H1 (cell line): ENCODE results near the gene ITGA8. TPM values are rescaled to one million over a fixed set of nuclear protein-coding genes. Genes with fewer than 3 reads are reported as not detected.

Experiments used
- CTCF ChIA-PET: fragments of 300-600 bp; sonication (Branson Sonifier 250); formaldehyde crosslinking; loops from one replicate; lab custom pipeline; 2021; ENCODE audit not compliant: partially characterized antibody; lab: Charles Lee
- POLR2A ChIA-PET: fragments of 300-600 bp; sonication (Branson Sonifier 250); formaldehyde crosslinking; loops from one replicate; lab custom pipeline; 2021; ENCODE audit warnings: inconsistent platforms; ENCODE audit not compliant: partially characterized antibody; lab: Charles Lee
- DNase-seq, 2 experiments: peaks; one replicate each; pipeline versions ENCODE4 v3.0.0 to v3.0.0-alpha.2; 2010 to 2022; ENCODE audit warnings: low spot score in 2 of 2, low read depth in 1 of 2, mixed read lengths in 1 of 2
- FAIRE-seq: peaks from 2 replicates; lab custom pipeline; 2011; peaks lifted over from hg19 to GRCh38; lab: Jason Lieb, UNC
- H2AFZ ChIP-seq: 2 replicates; pipeline ENCODE4 v1.8.1; 2012; ENCODE audit warnings: low read length, inconsistent platforms
- H2AK5ac ChIP-seq: 2 replicates; pipeline ENCODE4 v1.6.1; 2013; ENCODE audit warnings: low read depth, low read length
- H2BK120ac ChIP-seq: replicated peaks from 2 replicates; pipeline ENCODE3; 2013; ENCODE audit warnings: low read depth, low read length, inconsistent platforms
- H2BK12ac ChIP-seq: 2 replicates; pipeline ENCODE4 v1.6.1; 2013; ENCODE audit warnings: low read depth, low read length
- H2BK15ac ChIP-seq: 2 replicates; pipeline ENCODE4 v1.6.1; 2013; ENCODE audit warnings: low read length
- H2BK20ac ChIP-seq: 2 replicates; pipeline ENCODE4 v1.6.1; 2013; ENCODE audit warnings: low read length
- H2BK5ac ChIP-seq: 2 replicates; pipeline ENCODE4 v1.6.1; 2013; ENCODE audit warnings: low read depth, low read length
- H3K14ac ChIP-seq: 2 replicates; pipeline ENCODE4 v1.6.1; 2013; ENCODE audit warnings: inconsistent platforms; ENCODE audit not compliant: insufficient read length
- H3K18ac ChIP-seq: 2 replicates; pipeline ENCODE4 v1.6.1; 2013; ENCODE audit warnings: low read length; ENCODE audit errors: extremely low read depth
- H3K23ac ChIP-seq: 2 replicates; pipeline ENCODE4 v1.6.1; 2013; ENCODE audit warnings: inconsistent platforms; ENCODE audit not compliant: insufficient read length
- H3K23me2 ChIP-seq: 2 replicates; pipeline ENCODE4 v1.6.1; 2013; ENCODE audit warnings: low read depth, low read length
- H3K27ac ChIP-seq: 2 replicates; pipeline ENCODE4 v1.6.1; 2011; ENCODE audit warnings: low read depth, low read length, inconsistent platforms
- H3K27me3 ChIP-seq, 4 experiments: replicated peaks in 1 of 4; 1 replicate in 1 of 4; 2 replicates in 3 of 4; pipeline versions ENCODE4 v1.6.1 to v1.8.1; 2011 to 2013; ENCODE audit warnings: low read length in 3 of 4, mild to moderate bottlenecking in 3 of 4, inconsistent platforms in 2 of 4, mixed read lengths in 2 of 4, moderate library complexity in 1 of 4; ENCODE audit not compliant: control insufficient read depth in 3 of 4, insufficient read depth in 3 of 4; ENCODE audit errors: extremely low read depth in 1 of 4
- H3K36me3 ChIP-seq, 4 experiments: 2 replicates each; pipeline versions ENCODE4 v1.6.1 to v1.8.1; 2011 to 2013; ENCODE audit warnings: mild to moderate bottlenecking in 4 of 4, low read length in 3 of 4, moderate library complexity in 2 of 4, control low read depth in 1 of 4, inconsistent platforms in 1 of 4; ENCODE audit not compliant: insufficient read depth in 4 of 4, control insufficient read depth in 2 of 4
- H3K4ac ChIP-seq: replicated peaks from 2 replicates; pipeline ENCODE3; 2013; ENCODE audit warnings: low read length, low read depth, mixed read lengths, inconsistent platforms; ENCODE audit not compliant: insufficient read length
- H3K4me1 ChIP-seq, 4 experiments: replicated peaks in 1 of 4; 1 replicate in 1 of 4; 2 replicates in 3 of 4; pipeline versions ENCODE4 v1.6.1 to v1.8.1; 2011 to 2013; ENCODE audit warnings: low read length in 3 of 4, inconsistent platforms in 2 of 4, mixed read lengths in 1 of 4; ENCODE audit not compliant: insufficient read depth in 4 of 4, control insufficient read depth in 3 of 4
- H3K4me2 ChIP-seq, 2 experiments: 2 replicates each; pipeline versions ENCODE4 v1.6.1 to v1.8.1; 2011 to 2013; ENCODE audit warnings: low read depth in 2 of 2, low read length in 2 of 2, control low read depth in 1 of 2, inconsistent platforms in 1 of 2, mild to moderate bottlenecking in 1 of 2; ENCODE audit not compliant: insufficient read depth in 1 of 2
- H3K4me3 ChIP-seq, 4 experiments: fragments of 200-600, 300-600 bp in 1 of 4; sonication (generic), shearing (Covaris generic), sonication (Bioruptor Twin) in 1 of 4; 2 replicates each; pipeline versions ENCODE4 v1.5.1 to v1.8.1; 2011 to 2016; ENCODE audit warnings: low read length in 4 of 4, low read depth in 3 of 4, control low read depth in 2 of 4, inconsistent platforms in 2 of 4, mild to moderate bottlenecking in 2 of 4, mixed read lengths in 1 of 4, moderate library complexity in 1 of 4; ENCODE audit not compliant: insufficient read depth in 2 of 4; ENCODE audit errors: extremely low read depth in 1 of 4
- H3K56ac ChIP-seq: replicated peaks from 2 replicates; pipeline ENCODE3; 2013; ENCODE audit warnings: low read depth, mild to moderate bottlenecking, mixed read lengths, low read length, inconsistent platforms; ENCODE audit not compliant: insufficient read length
- H3K79me1 ChIP-seq: 2 replicates; pipeline ENCODE4 v1.6.1; 2013; ENCODE audit warnings: low read depth, low read length, control low read depth
- H3K79me2 ChIP-seq, 2 experiments: 2 replicates each; pipeline versions ENCODE4 v1.6.1 to v1.8.1; 2012 to 2013; ENCODE audit warnings: low read length in 2 of 2, mild to moderate bottlenecking in 2 of 2, inconsistent platforms in 1 of 2; ENCODE audit not compliant: insufficient read depth in 2 of 2, control insufficient read depth in 1 of 2
- H3K9ac ChIP-seq, 4 experiments: replicated peaks in 1 of 4; 1 replicate in 1 of 4; 2 replicates in 3 of 4; pipeline versions ENCODE4 v1.6.1 to v1.8.1; 2011 to 2013; ENCODE audit warnings: low read depth in 3 of 4, low read length in 3 of 4, control low read depth in 2 of 4, mild to moderate bottlenecking in 2 of 4, moderate library complexity in 2 of 4, inconsistent platforms in 1 of 4; ENCODE audit errors: extremely low read depth in 1 of 4
- H3K9me3 ChIP-seq, 2 experiments: 2 replicates each; pipeline versions ENCODE4 v1.6.1 to v1.8.1; 2012 to 2013; ENCODE audit warnings: mild to moderate bottlenecking in 2 of 2, moderate library complexity in 2 of 2, control low read depth in 1 of 2, inconsistent platforms in 1 of 2, low read depth in 1 of 2, low read length in 1 of 2, mixed read lengths in 1 of 2; ENCODE audit not compliant: insufficient read depth in 2 of 2
- H4K20me1 ChIP-seq, 2 experiments: replicated peaks in 1 of 2; 2 replicates each; pipeline versions ENCODE3 to v1.8.1; 2011 to 2013; ENCODE audit warnings: inconsistent platforms in 2 of 2, low read length in 2 of 2, mild to moderate bottlenecking in 1 of 2; ENCODE audit not compliant: insufficient read depth in 2 of 2, control insufficient read depth in 1 of 2
- H4K5ac ChIP-seq: 2 replicates; pipeline ENCODE4 v1.6.1; 2013; ENCODE audit warnings: low read length, low read depth, mixed read lengths, inconsistent platforms; ENCODE audit not compliant: insufficient read length
- H4K8ac ChIP-seq: 2 replicates; pipeline ENCODE4 v1.8.0; 2013; ENCODE audit warnings: mild to moderate bottlenecking, moderate library complexity, low read length, inconsistent platforms; ENCODE audit not compliant: insufficient read depth; ENCODE audit errors: extremely low read depth
- H4K91ac ChIP-seq: replicated peaks from 2 replicates; pipeline ENCODE3; 2013; ENCODE audit warnings: low read length, mixed read lengths, inconsistent platforms; ENCODE audit not compliant: insufficient read length
- KDM1A ChIP-seq: fragments of 200-600, 300-600 bp; sonication (generic); IDR thresholded peaks from 2 replicates; pipeline ENCODE4 v1.7.1; 2016; ENCODE audit warnings: mild to moderate bottlenecking, low read length, borderline replicate concordance
- WGBS, 2 experiments: shearing (Covaris generic) in 1 of 2; methylation state at CpG; one replicate each; pipeline versions ENCODE4 v1.1.6 to v1.1.7; 2013 to 2015; ENCODE audit warnings: low lambda C conversion rate in 2 of 2, mixed read lengths in 2 of 2, inconsistent platforms in 1 of 2, low coverage in 1 of 2, missing lambda C conversion rate in 1 of 2; ENCODE audit not compliant: insufficient replicate concordance in 2 of 2, insufficient coverage in 1 of 2, insufficient read length in 1 of 2; ENCODE audit errors: extremely low coverage in 1 of 2, missing lambda C conversion rate in 1 of 2; 5-methylcytosine and 5-hydroxymethylcytosine counted together
- polyA plus RNA-seq, 7 experiments: library from polyadenylated mRNA; depleted of rRNA in 3 of 7; stranded (reverse) in 5 of 7; unstranded in 2 of 7; fragments of >200 nt in 5 of 7; fragments of 200-250 nt in 2 of 7; gene quantifications; 1 replicate in 5 of 7; 2 replicates in 1 of 7; 4 replicates in 1 of 7; pipeline versions ENCODE4 v1.2.1 to v1.2.3, GENCODE V29; 2011 to 2013; ENCODE audit warnings: missing spikeins in 2 of 7, mixed read lengths in 2 of 7
- total RNA-seq: library from RNA; stranded (reverse); fragmentation: NEBNext Ultra II Directional; extraction: Animal tissue kit (Norgen Biotek cat#: 25700); gene quantifications from 2 replicates; pipeline ENCODE4 v1.2.1, GENCODE V29; 2021

Gene ITGA8
- total and polyA plus RNA-seq, 2 of the 8 experiments (the other 6 are each of a cell fraction or from before 2014, with no cell fraction given), result not detected

- Histone ChIP-seq H3K56ac (no peak overlapping the region), H4K5ac (no peak overlapping the region), H3K27me3 (no peaks in the 10 kb centered on the region), H2BK20ac (no peak overlapping the region), H4K20me1 (no peaks in the 10 kb centered on the region), H3K4ac (no peak overlapping the region), H2BK5ac (no peak overlapping the region), H2BK12ac (no peak overlapping the region), H3K4me3 (no peak overlapping the region), H3K27ac (no peak overlapping the region), H4K8ac (no peak overlapping the region), H3K4me1 (no peaks in the 10 kb centered on the region), H2BK15ac (no peak overlapping the region), H3K9me3 (no peaks in the 10 kb centered on the region), H2BK120ac (no peak overlapping the region), H3K23ac (no peak overlapping the region), H3K23me2 (no peaks in the 10 kb centered on the region), H4K91ac (no peak overlapping the region), H3K79me2 (no peaks in the 10 kb centered on the region), H2AK5ac (no peak overlapping the region), H2AFZ (no peak overlapping the region), H3K36me3 (no peaks in the 10 kb centered on the region), H3K18ac (no peak overlapping the region), H3K4me2 (no peak overlapping the region), H3K14ac (no peak overlapping the region), H3K9ac (no peak overlapping the region), H3K79me1 (no peaks in the 10 kb centered on the region)
- no peak for DNase-seq
- FAIRE-seq, result no peak
- no peak for TF ChIP-seq KDM1A
- ChIA-PET CTCF (interaction anchor here (0.6 to 1.8 kb wide), 4 partner anchors 22 to 303 kb away, joined by 3 to 8 read pairs (median 4); partner anchors contain the start of gene ITGA8), POLR2A (no interaction called here)
- WGBS, 2 experiments, result 87% methylated on average over 4 of the region's 5 CpGs; no CpG with 5 or more reads in 1 of the 2 experiments
Observed at GRCh38 chr10:15742102-15742501, 22.4 kb upstream of the ITGA8 start.
